H1 (cell line): ENCODE data around the gene NFASC. TPM values are rescaled to one million over a fixed set of nuclear protein-coding genes. Genes with fewer than 3 reads are reported as not detected.

ENCODE experiments used
- SIRT6 ChIP-seq: IDR thresholded peaks from one replicate; pipeline ENCODE4 v1.7.1; 2012; ENCODE audit warnings: low read length, inconsistent platforms
- SUZ12 ChIP-seq: fragments of 200-600 bp; sonication (generic); IDR thresholded peaks from 2 replicates; pipeline ENCODE4 v1.6.1; 2012; ENCODE audit warnings: mild to moderate bottlenecking, inconsistent platforms, low read length, moderate library complexity, mixed read lengths
- polyA plus RNA-seq, 7 experiments: library from polyadenylated mRNA; depleted of rRNA in 3 of 7; stranded (reverse) in 5 of 7; unstranded in 2 of 7; fragments of >200 nt in 5 of 7; fragments of 200-250 nt in 2 of 7; gene quantifications; 1 replicate in 5 of 7; 2 replicates in 1 of 7; 4 replicates in 1 of 7; pipeline versions ENCODE4 v1.2.1 to v1.2.3, GENCODE V29; 2011 to 2013; ENCODE audit warnings: missing spikeins in 2 of 7, mixed read lengths in 2 of 7
- total RNA-seq: library from RNA; stranded (reverse); fragmentation: NEBNext Ultra II Directional; extraction: Animal tissue kit (Norgen Biotek cat#: 25700); gene quantifications from 2 replicates; pipeline ENCODE4 v1.2.1, GENCODE V29; 2021
- TF ChIP-seq, protein P1 (sequence below), 3 experiments: IDR thresholded peaks; 1 replicate in 2 of 3; 2 replicates in 1 of 3; pipeline versions ENCODE4 v1.5.1 to v1.6.1; 2011; ENCODE audit warnings: low read length in 3 of 3, mild to moderate bottlenecking in 3 of 3, inconsistent platforms in 2 of 3, low read depth in 1 of 3, moderate library complexity in 1 of 3; ENCODE audit not compliant: insufficient read depth in 1 of 3; ENCODE audit errors: control extremely low read depth in 1 of 3
- TF ChIP-seq, protein P2 (sequence below): fragments of 300-600 bp; sonication (generic); IDR thresholded peaks from 2 replicates; pipeline ENCODE4 v1.7.1; 2012; ENCODE audit warnings: low read length, moderate library complexity, mild to moderate bottlenecking, inconsistent platforms; ENCODE audit not compliant: insufficient replicate concordance

The NFASC gene
- total and polyA plus RNA-seq, 2 of the 8 experiments (the other 6 are each of a cell fraction or from before 2014, with no cell fraction given), result 5.0 to 15.2 TPM

DNA sequence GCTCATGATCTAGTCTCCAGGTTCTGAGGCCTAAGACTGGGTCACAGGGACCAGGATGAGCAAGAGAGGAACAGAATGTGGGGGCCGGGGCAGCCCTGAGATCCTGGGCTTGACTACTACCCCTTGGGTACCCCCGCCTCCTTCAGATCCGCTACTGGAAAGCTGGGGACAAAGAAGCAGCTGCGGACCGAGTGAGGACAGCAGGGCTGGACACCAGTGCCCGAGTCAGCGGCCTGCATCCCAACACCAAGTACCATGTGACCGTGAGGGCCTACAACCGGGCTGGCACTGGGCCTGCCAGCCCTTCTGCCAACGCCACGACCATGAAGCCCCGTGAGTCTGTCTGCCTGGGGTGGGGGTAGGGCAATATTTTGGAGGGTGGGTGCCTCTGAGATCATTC, 201.1 kb downstream of the NFASC start (continued):
- TF ChIP-seq, protein P1, sequence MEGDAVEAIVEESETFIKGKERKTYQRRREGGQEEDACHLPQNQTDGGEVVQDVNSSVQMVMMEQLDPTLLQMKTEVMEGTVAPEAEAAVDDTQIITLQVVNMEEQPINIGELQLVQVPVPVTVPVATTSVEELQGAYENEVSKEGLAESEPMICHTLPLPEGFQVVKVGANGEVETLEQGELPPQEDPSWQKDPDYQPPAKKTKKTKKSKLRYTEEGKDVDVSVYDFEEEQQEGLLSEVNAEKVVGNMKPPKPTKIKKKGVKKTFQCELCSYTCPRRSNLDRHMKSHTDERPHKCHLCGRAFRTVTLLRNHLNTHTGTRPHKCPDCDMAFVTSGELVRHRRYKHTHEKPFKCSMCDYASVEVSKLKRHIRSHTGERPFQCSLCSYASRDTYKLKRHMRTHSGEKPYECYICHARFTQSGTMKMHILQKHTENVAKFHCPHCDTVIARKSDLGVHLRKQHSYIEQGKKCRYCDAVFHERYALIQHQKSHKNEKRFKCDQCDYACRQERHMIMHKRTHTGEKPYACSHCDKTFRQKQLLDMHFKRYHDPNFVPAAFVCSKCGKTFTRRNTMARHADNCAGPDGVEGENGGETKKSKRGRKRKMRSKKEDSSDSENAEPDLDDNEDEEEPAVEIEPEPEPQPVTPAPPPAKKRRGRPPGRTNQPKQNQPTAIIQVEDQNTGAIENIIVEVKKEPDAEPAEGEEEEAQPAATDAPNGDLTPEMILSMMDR (IDR thresholded peaks at IDR 0.05; ENCODE audit: control extremely low read depth in 1 of 3, insufficient read depth in 1 of 3, low read depth in 1 of 3, low read length in 3 of 3), result no peak
- TF ChIP-seq SIRT6, result no peak
- TF ChIP-seq, protein P2, sequence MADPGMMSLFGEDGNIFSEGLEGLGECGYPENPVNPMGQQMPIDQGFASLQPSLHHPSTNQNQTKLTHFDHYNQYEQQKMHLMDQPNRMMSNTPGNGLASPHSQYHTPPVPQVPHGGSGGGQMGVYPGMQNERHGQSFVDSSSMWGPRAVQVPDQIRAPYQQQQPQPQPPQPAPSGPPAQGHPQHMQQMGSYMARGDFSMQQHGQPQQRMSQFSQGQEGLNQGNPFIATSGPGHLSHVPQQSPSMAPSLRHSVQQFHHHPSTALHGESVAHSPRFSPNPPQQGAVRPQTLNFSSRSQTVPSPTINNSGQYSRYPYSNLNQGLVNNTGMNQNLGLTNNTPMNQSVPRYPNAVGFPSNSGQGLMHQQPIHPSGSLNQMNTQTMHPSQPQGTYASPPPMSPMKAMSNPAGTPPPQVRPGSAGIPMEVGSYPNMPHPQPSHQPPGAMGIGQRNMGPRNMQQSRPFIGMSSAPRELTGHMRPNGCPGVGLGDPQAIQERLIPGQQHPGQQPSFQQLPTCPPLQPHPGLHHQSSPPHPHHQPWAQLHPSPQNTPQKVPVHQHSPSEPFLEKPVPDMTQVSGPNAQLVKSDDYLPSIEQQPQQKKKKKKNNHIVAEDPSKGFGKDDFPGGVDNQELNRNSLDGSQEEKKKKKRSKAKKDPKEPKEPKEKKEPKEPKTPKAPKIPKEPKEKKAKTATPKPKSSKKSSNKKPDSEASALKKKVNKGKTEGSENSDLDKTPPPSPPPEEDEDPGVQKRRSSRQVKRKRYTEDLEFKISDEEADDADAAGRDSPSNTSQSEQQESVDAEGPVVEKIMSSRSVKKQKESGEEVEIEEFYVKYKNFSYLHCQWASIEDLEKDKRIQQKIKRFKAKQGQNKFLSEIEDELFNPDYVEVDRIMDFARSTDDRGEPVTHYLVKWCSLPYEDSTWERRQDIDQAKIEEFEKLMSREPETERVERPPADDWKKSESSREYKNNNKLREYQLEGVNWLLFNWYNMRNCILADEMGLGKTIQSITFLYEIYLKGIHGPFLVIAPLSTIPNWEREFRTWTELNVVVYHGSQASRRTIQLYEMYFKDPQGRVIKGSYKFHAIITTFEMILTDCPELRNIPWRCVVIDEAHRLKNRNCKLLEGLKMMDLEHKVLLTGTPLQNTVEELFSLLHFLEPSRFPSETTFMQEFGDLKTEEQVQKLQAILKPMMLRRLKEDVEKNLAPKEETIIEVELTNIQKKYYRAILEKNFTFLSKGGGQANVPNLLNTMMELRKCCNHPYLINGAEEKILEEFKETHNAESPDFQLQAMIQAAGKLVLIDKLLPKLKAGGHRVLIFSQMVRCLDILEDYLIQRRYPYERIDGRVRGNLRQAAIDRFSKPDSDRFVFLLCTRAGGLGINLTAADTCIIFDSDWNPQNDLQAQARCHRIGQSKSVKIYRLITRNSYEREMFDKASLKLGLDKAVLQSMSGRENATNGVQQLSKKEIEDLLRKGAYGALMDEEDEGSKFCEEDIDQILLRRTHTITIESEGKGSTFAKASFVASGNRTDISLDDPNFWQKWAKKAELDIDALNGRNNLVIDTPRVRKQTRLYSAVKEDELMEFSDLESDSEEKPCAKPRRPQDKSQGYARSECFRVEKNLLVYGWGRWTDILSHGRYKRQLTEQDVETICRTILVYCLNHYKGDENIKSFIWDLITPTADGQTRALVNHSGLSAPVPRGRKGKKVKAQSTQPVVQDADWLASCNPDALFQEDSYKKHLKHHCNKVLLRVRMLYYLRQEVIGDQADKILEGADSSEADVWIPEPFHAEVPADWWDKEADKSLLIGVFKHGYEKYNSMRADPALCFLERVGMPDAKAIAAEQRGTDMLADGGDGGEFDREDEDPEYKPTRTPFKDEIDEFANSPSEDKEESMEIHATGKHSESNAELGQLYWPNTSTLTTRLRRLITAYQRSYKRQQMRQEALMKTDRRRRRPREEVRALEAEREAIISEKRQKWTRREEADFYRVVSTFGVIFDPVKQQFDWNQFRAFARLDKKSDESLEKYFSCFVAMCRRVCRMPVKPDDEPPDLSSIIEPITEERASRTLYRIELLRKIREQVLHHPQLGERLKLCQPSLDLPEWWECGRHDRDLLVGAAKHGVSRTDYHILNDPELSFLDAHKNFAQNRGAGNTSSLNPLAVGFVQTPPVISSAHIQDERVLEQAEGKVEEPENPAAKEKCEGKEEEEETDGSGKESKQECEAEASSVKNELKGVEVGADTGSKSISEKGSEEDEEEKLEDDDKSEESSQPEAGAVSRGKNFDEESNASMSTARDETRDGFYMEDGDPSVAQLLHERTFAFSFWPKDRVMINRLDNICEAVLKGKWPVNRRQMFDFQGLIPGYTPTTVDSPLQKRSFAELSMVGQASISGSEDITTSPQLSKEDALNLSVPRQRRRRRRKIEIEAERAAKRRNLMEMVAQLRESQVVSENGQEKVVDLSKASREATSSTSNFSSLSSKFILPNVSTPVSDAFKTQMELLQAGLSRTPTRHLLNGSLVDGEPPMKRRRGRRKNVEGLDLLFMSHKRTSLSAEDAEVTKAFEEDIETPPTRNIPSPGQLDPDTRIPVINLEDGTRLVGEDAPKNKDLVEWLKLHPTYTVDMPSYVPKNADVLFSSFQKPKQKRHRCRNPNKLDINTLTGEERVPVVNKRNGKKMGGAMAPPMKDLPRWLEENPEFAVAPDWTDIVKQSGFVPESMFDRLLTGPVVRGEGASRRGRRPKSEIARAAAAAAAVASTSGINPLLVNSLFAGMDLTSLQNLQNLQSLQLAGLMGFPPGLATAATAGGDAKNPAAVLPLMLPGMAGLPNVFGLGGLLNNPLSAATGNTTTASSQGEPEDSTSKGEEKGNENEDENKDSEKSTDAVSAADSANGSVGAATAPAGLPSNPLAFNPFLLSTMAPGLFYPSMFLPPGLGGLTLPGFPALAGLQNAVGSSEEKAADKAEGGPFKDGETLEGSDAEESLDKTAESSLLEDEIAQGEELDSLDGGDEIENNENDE, result no peak
- TF ChIP-seq SUZ12, result no peak
